Mesenchymal stem cell (in vitro differentiated cells and primary cell): ENCODE measurements around the gene OTOA.

Source experiments
- DNase-seq: peaks from one replicate; pipeline ENCODE4 v3.0.0-alpha.2; 2013
- H2AFZ ChIP-seq: one replicate; pipeline ENCODE4 v1.6.1; 2013; ENCODE audit warnings: low read depth, mild to moderate bottlenecking, control low read depth, inconsistent platforms, low read length, moderate library complexity
- H2AK5ac ChIP-seq: 2 replicates; pipeline ENCODE4 v1.6.1; 2013; ENCODE audit warnings: low read length, moderate library complexity, mild to moderate bottlenecking, inconsistent platforms; ENCODE audit not compliant: severe bottlenecking
- H2BK120ac ChIP-seq: one replicate; pipeline ENCODE4 v1.6.1; 2013; ENCODE audit warnings: low read depth, mild to moderate bottlenecking, inconsistent platforms, low read length, moderate library complexity
- H2BK12ac ChIP-seq, 2 experiments: one replicate each; pipeline ENCODE4 v1.6.1; 2013; ENCODE audit warnings: inconsistent platforms in 2 of 2, low read length in 2 of 2, mild to moderate bottlenecking in 2 of 2, moderate library complexity in 2 of 2, control low read depth in 1 of 2
- H2BK15ac ChIP-seq: one replicate; pipeline ENCODE4 v1.6.1; 2013; ENCODE audit warnings: mild to moderate bottlenecking, low read depth, inconsistent platforms; ENCODE audit not compliant: poor library complexity, severe bottlenecking
- H2BK5ac ChIP-seq: 2 replicates; pipeline ENCODE4 v1.6.1; 2013; ENCODE audit warnings: low read depth, mild to moderate bottlenecking, low read length, control low read depth, inconsistent platforms; ENCODE audit not compliant: poor library complexity, severe bottlenecking
- H3K14ac ChIP-seq, 2 experiments: one replicate each; pipeline ENCODE4 v1.6.1; 2013; ENCODE audit warnings: inconsistent platforms in 2 of 2, low read length in 2 of 2, control low read depth in 1 of 2, mild to moderate bottlenecking in 1 of 2, moderate library complexity in 1 of 2
- H3K18ac ChIP-seq, 2 experiments: one replicate each; pipeline ENCODE4 v1.6.1; 2013; ENCODE audit warnings: inconsistent platforms in 2 of 2, low read length in 2 of 2, control low read depth in 1 of 2, low read depth in 1 of 2, mild to moderate bottlenecking in 1 of 2
- H3K23ac ChIP-seq, 2 experiments: one replicate each; pipeline ENCODE4 v1.6.1; 2013; ENCODE audit warnings: inconsistent platforms in 2 of 2, low read length in 2 of 2, mild to moderate bottlenecking in 2 of 2, moderate library complexity in 2 of 2, control low read depth in 1 of 2
- H3K27ac ChIP-seq: 2 replicates; pipeline ENCODE4 v1.5.1; 2013; ENCODE audit warnings: mild to moderate bottlenecking, moderate library complexity, low read length, control low read depth, inconsistent platforms; ENCODE audit not compliant: poor library complexity, severe bottlenecking
- H3K27me3 ChIP-seq, 2 experiments: 2 replicates each; pipeline versions ENCODE4 v1.6.1 to v1.7.0; 2013; ENCODE audit warnings: low read length in 2 of 2, mild to moderate bottlenecking in 2 of 2, moderate library complexity in 2 of 2, control low read depth in 1 of 2, inconsistent platforms in 1 of 2; ENCODE audit not compliant: control insufficient read depth in 1 of 2, insufficient read depth in 1 of 2
- H3K36me3 ChIP-seq, 2 experiments: 2 replicates each; pipeline versions ENCODE4 v1.6.1 to v1.7.0; 2013; ENCODE audit warnings: low read length in 2 of 2, control low read depth in 1 of 2, inconsistent platforms in 1 of 2, low read depth in 1 of 2, mild to moderate bottlenecking in 1 of 2; ENCODE audit not compliant: insufficient read depth in 2 of 2, control insufficient read depth in 1 of 2
- H3K4ac ChIP-seq, 2 experiments: one replicate each; pipeline ENCODE4 v1.6.1; 2013; ENCODE audit warnings: inconsistent platforms in 2 of 2, low read length in 2 of 2, mild to moderate bottlenecking in 2 of 2, moderate library complexity in 2 of 2, control low read depth in 1 of 2, low read depth in 1 of 2
- H3K4me1 ChIP-seq: 2 replicates; pipeline ENCODE4 v1.6.1; 2013; ENCODE audit warnings: low read depth, low read length, control low read depth; ENCODE audit not compliant: control insufficient read depth, insufficient read depth
- H3K4me2 ChIP-seq: 2 replicates; pipeline ENCODE4 v1.6.1; 2013; ENCODE audit warnings: low read length, mild to moderate bottlenecking, inconsistent platforms; ENCODE audit not compliant: poor library complexity, severe bottlenecking
- H3K4me3 ChIP-seq, 2 experiments: 2 replicates each; pipeline versions ENCODE4 v1.5.1 to v1.7.0; 2013; ENCODE audit warnings: low read length in 2 of 2, mild to moderate bottlenecking in 2 of 2, control low read depth in 1 of 2, low read depth in 1 of 2; ENCODE audit not compliant: insufficient read depth in 1 of 2
- H3K79me1 ChIP-seq: replicated peaks from 2 replicates; pipeline ENCODE4 v1.6.1; 2013; ENCODE audit warnings: mild to moderate bottlenecking, control low read depth, low read length, inconsistent platforms; ENCODE audit not compliant: poor library complexity, severe bottlenecking
- H3K9ac ChIP-seq: 2 replicates; pipeline ENCODE4 v1.7.0; 2013; ENCODE audit warnings: mild to moderate bottlenecking, low read length, moderate library complexity
- H3K9me3 ChIP-seq: 2 replicates; pipeline ENCODE4 v1.7.0; 2013; ENCODE audit warnings: mild to moderate bottlenecking, low read length; ENCODE audit not compliant: control insufficient read depth
- H4K8ac ChIP-seq: one replicate; pipeline ENCODE4 v1.6.1; 2013; ENCODE audit warnings: inconsistent platforms, mild to moderate bottlenecking, low read length, moderate library complexity
- H4K91ac ChIP-seq: one replicate; pipeline ENCODE4 v1.6.1; 2013; ENCODE audit warnings: mild to moderate bottlenecking, low read length, inconsistent platforms
- WGBS: methylation state at CpG from one replicate; pipeline ENCODE4 v1.1.7; 2013; ENCODE audit warnings: mixed read lengths; 5-methylcytosine and 5-hydroxymethylcytosine counted together

The OTOA gene

DNA sequence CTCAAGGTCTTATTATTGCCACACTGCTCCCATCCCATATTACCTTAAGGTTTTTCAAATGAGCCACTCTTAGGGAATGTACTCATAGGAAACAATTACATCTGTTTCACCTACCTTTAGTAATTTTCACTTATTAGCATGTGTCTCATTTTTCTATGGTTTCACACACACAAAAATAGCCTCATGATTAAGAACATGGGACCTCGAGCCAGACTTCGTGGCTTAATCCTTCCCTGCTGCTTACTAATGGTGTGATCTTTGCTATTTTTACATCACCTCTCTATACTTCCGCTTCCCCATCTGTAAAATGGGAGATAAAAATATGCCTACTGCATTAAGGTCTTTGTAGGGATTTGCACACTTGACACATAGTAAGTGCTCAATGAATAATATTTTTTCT is 38.5 kb downstream of the OTOA start:
- Histone ChIP-seq H3K9ac (no peak overlapping the region), H3K36me3 (no peaks in the 10 kb centered on the region), H2BK120ac (no peak overlapping the region), H2BK15ac (no peak overlapping the region), H2BK12ac (no peak overlapping the region), H3K23ac (no peak overlapping the region), H2BK5ac (no peak overlapping the region), H3K4me3 (no peak overlapping the region), H3K4ac (no peak overlapping the region), H4K91ac (no peak overlapping the region), H2AK5ac (no peak overlapping the region), H3K14ac (no peak overlapping the region), H3K18ac (no peak overlapping the region), H3K27ac (no peak overlapping the region), H4K8ac (no peak overlapping the region), H2AFZ (no peak overlapping the region), H3K4me2 (no peak overlapping the region), H3K79me1 (no peaks in the 10 kb centered on the region), H3K9me3 (no peaks in the 10 kb centered on the region), H3K27me3 (peaks cover 5 to 11% of the 10 kb centered on the region in 2 experiments), H3K4me1 (no peaks in the 10 kb centered on the region)
- 92% methylated on average over 3 of the region's 3 CpGs for WGBS
- no peak for DNase-seq

GRCh38 chr16:21703156-21703555 is 39.4 kb downstream of the OTOA start:
- 100% methylated on average over 1 of the region's 2 CpGs for WGBS
- Histone ChIP-seq H2BK12ac (no peak overlapping the region), H2AFZ (no peak overlapping the region), H2AK5ac (no peak overlapping the region), H3K23ac (no peak overlapping the region), H3K4ac (no peak overlapping the region), H3K4me1 (no peaks in the 10 kb centered on the region), H3K79me1 (no peaks in the 10 kb centered on the region), H2BK15ac (no peak overlapping the region), H3K4me2 (no peak overlapping the region), H3K36me3 (no peaks in the 10 kb centered on the region), H3K27me3 (peaks cover 5 to 11% of the 10 kb centered on the region in 2 experiments), H3K9ac (no peak overlapping the region), H3K4me3 (no peak overlapping the region), H3K9me3 (no peaks in the 10 kb centered on the region), H3K27ac (no peak overlapping the region), H4K8ac (no peak overlapping the region), H3K18ac (no peak overlapping the region), H4K91ac (no peak overlapping the region), H2BK120ac (no peak overlapping the region), H3K14ac (no peak overlapping the region), H2BK5ac (no peak overlapping the region)
- DNase-seq = no peak

DNA sequence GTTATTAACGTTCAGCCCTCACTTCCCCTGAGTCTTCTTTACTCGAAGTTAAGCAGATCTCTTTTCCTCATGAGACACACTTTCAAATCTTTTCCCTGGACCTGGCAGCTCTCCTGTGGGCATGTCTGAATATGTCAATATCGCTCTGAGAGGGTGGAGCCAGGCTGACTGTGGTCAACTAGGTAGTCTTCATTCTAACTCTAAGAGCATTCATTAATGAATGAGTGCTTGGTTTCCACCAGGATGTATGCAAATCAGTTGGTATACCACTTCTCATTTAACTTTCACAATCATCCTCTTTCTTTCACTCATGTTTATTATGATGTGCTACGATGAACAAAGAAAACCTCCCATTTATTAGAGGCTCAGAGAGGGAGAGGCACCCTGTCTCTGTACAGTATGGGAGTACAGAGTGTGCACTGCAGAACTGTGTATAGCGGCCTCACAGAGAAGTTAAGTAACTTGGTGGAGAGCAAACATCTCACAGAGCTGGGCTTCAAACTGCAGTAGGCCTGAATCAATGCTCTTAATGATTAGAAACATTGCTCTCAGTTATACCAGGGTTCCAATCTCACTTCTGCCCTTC is 39.9 kb downstream of the OTOA start:
- H2AK5ac ChIP-seq = no peak overlapping the region
- H3K27me3 ChIP-seq = peaks cover 5 to 11% of the 10 kb centered on the region in 2 experiments
- H2AFZ ChIP-seq = no peak overlapping the region
- H3K4me3 ChIP-seq = no peak overlapping the region
- H4K8ac ChIP-seq = no peak overlapping the region
- no peak overlapping the region for H2BK120ac ChIP-seq
- no peak overlapping the region for H3K9ac ChIP-seq
- H3K27ac ChIP-seq = no peak overlapping the region
- H3K14ac ChIP-seq = no peak overlapping the region
- no peak overlapping the region for H2BK5ac ChIP-seq
- no peak overlapping the region for H3K4ac ChIP-seq
- no peak overlapping the region for H2BK12ac ChIP-seq
- no peak for DNase-seq
- H3K23ac ChIP-seq = no peak overlapping the region
- no peaks in the 10 kb centered on the region for H3K79me1 ChIP-seq
- no peaks in the 10 kb centered on the region for H3K9me3 ChIP-seq
- 90% methylated on average over 4 of the region's 5 CpGs for WGBS
- H3K4me2 ChIP-seq = no peak overlapping the region
- no peak overlapping the region for H3K18ac ChIP-seq
- H3K4me1 ChIP-seq = peaks cover 2% of the 10 kb centered on the region
- H2BK15ac ChIP-seq = no peak overlapping the region
- H3K36me3 ChIP-seq = no peaks in the 10 kb centered on the region
- H4K91ac ChIP-seq = no peak overlapping the region

- Histone ChIP-seq H2BK120ac (no peak overlapping the region), H3K4me2 (no peak overlapping the region), H3K79me1 (no peaks in the 10 kb centered on the region), H3K23ac (no peak overlapping the region), H3K27me3 (peaks cover 5 to 11% of the 10 kb centered on the region in 2 experiments), H4K8ac (no peak overlapping the region), H3K14ac (no peak overlapping the region), H2AFZ (no peak overlapping the region), H3K4ac (no peak overlapping the region), H3K9ac (no peak overlapping the region), H4K91ac (no peak overlapping the region), H2BK15ac (no peak overlapping the region), H2BK5ac (no peak overlapping the region), H2BK12ac (no peak overlapping the region), H3K9me3 (no peaks in the 10 kb centered on the region), H3K4me1 (peaks cover 2% of the 10 kb centered on the region), H3K27ac (no peak overlapping the region), H3K36me3 (no peaks in the 10 kb centered on the region), H3K4me3 (no peak overlapping the region), H3K18ac (no peak overlapping the region), H2AK5ac (no peak overlapping the region)
- no peak for DNase-seq
- 91% methylated on average over 4 of the region's 5 CpGs for WGBS
Measured at GRCh38 chr16:21704266-21704665, 40.5 kb downstream of the OTOA start.
